GM12874 (cell line): ENCODE data around the gene GAMT.

Experiments used
- CTCF ChIP-seq: IDR thresholded peaks from 2 replicates; pipeline ENCODE4 v1.5.1; 2011; ENCODE audit warnings: low read depth, mild to moderate bottlenecking, control low read depth, low read length, moderate library complexity; ENCODE audit not compliant: insufficient read depth

The GAMT gene

GRCh38 chr19:1379126-1379905, 22.0 kb downstream of the GAMT start:
- no peak for TF ChIP-seq CTCF

GRCh38 chr19:1377965-1378785, 23.2 kb downstream of the GAMT start:
- TF ChIP-seq CTCF: no peak; the same call in 1 of the 2 replicates

- TF ChIP-seq CTCF: no peak
These were observed 24.0 kb downstream of the GAMT start for GRCh38 chr19:1377176-1377964.

GRCh38 chr19:1376415-1376805, 24.9 kb downstream of the GAMT start:
- TF ChIP-seq CTCF: no peak

GRCh38 chr19:1374250-1374577, 27.1 kb downstream of the GAMT start:
- no peak for TF ChIP-seq CTCF

- TF ChIP-seq CTCF: no peak
These were observed 27.6 kb downstream of the GAMT start for GRCh38 chr19:1373534-1374249.
